GM13977 (cell line): ENCODE measurements around the gene MOGAT2.

ENCODE experiments used
- DNase-seq: peaks from one replicate; pipeline ENCODE4 v3.0.0; 2012; ENCODE audit warnings: low spot score
- CTCF ChIP-seq: IDR thresholded peaks from 2 replicates; pipeline ENCODE4 v1.5.1; 2012; ENCODE audit warnings: mild to moderate bottlenecking, control low read depth; ENCODE audit not compliant: insufficient read depth; ENCODE audit errors: extremely low read depth, missing control alignments
- in situ Hi-C: fragments of 300-500 bp; cut with MboI; formaldehyde crosslinking; loops from one replicate; pipeline ENCODE4 v1.12.0; 2022; ENCODE audit warnings: low sequenced_read_pairs, low pct_unique_long_range_greater_than_20kb, mixed read lengths, inconsistent platforms; ENCODE audit not compliant: unreplicated experiment

Gene MOGAT2

DNA sequence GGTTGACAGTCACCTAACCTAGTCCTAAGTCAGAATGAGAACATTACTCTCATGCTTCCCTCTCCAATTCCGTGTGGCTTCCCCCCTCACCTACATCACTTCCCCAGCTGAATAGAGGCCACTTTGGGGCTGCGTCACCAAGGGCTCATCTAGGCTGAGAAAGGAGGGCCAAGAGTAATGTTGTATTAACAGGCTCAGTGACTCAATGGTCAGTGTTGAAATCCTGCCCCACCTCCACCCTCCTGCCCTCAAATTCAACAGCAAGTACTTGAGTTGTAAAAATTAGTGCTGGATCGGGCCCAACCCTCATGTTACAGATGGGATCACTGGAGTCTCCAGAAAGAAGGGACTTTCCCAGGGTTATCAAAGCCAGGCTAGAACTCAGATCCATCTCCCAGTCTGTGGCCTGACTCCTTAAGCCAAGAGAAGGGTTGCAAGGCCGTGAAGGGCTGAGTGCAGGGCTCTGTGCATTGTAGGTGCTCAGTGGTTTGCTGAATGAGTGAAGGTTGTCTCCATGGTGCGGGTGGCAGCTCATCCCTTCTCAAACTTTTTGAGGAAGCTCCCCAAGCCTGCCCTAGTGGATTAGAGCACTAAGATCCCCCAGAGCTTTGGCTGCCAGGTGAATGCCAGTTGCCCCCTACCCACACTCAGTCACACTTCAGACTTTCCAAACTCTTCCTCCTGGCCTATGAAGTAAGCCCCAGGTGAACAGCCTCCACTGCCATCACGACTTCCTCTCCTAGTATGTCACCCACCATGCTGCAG lies 54.2 kb downstream of the MOGAT2 start:
- no peak for DNase-seq

DNA sequence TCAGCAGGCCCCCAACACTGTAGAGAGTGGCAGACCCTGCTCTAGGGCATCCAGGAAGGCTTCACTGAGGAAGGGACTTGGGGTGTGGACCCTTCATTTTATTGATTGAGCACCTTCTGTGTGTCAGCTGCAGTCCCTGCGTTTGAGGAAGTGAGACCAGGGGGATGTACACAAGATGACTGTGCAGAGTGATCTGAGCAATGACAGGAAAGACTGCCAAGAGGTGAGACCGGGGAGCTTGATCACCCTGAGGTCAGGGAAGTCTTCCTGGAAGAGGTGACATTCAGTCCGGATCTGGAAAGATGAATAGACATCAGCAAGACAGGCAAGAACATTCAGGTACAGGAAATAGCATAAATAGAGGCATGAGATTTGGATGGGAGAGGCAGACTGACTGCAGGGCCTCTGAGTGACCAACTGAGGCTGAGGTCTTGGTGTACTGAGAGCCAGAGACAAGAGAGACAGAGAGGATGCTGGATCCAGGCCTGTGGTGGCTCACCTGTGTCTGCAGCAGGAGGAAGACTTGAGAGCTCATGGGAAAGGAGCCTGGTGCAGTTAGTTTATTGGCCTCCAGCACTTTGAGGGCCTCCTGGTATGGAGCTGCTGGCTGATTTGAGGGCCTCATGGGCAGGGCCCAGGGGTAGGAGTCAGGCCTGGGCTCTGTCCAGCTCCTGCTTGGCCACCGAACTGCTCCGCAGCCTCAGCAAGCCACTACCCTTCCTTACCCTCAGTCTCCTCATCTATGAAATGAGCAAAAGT lies 56.1 kb downstream of the MOGAT2 start:
- TF ChIP-seq CTCF = no peak
- in situ Hi-C loops = no loop called here
- peak; percentile 86 for DNase-seq

More for the DNA sequence above, 54.2 kb downstream of the MOGAT2 start:
- TF ChIP-seq CTCF = no peak
- in situ Hi-C loops = no loop called here

DNA sequence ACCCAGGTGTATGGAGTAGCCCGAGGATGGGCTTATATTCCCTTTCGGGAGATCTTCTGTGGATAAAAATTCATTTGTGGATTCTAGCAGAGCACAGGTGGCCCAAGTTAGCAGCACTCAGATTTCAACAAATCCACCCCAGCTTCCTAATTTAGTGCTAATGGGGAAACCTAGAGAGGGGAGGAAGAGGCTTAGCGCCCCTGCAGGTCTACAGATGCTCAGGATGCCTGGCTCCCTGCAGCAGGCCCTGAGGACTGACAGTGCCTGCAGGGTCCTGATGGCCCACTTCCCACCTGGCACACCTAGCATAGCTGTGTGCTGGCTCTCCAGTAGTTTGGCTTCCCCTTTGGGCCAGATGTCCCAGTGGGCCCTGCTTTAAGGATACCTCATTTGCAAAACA lies 57.4 kb downstream of the MOGAT2 start:
- in situ Hi-C loops = no loop called here
- DNase-seq = no peak
- TF ChIP-seq CTCF = no peak

- in situ Hi-C loops = no loop called here
- TF ChIP-seq CTCF = no peak
- DNase-seq = no peak
Observed at GRCh38 chr11:75776546-75776945, 58.9 kb downstream of the MOGAT2 start.

- in situ Hi-C loops = no loop called here
- DNase-seq = no peak
- no peak for TF ChIP-seq CTCF
Observed at GRCh38 chr11:75777461-75778110, 59.9 kb downstream of the MOGAT2 start.

DNA sequence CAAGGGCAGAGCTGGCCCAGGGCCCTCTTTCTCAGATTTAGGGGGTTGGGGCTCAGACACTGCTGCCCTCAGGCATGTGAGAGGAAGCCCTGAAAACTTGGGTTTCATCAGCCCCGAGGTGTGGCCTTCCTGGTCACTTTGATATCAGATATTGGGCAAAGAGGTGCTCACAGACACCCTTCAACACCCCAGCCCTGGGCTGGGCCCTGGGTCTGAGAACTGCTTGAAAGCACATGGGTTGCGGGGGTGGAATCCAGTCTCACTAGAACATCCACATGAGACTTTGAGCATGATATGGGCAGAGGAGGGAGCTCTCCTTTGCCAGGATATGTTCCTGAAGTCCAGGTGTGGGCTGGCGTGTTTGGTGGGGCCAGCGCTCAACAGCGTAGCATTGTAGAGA lies 61.3 kb downstream of the MOGAT2 start:
- no peak for TF ChIP-seq CTCF
- in situ Hi-C loops = no loop called here
- no peak for DNase-seq
